OCI-LY7 (cell line): ENCODE results near the gene FLNB. TPM values are rescaled to one million over a fixed set of nuclear protein-coding genes. Genes with fewer than 3 reads are reported as not detected.

Experiments
- BruUV-seq: library from RNA; stranded (reverse); fragments of 400-500 nt; replicated peaks from 2 replicates; lab custom pipeline; 2021; lab: Mats Ljungman, UMichigan
- CTCF ChIA-PET: fragments of 300-600 bp; sonication (Branson Sonifier 250); formaldehyde crosslinking; loops from one replicate; lab custom pipeline; 2022; ENCODE audit warnings: antibody characterized with exemption; ENCODE audit not compliant: unreplicated experiment; lab: Charles Lee
- POLR2A ChIA-PET: fragments of 300-600 bp; sonication (Branson Sonifier 250); formaldehyde crosslinking; loops from one replicate; lab custom pipeline; 2022; ENCODE audit warnings: antibody characterized with exemption; lab: Charles Lee
- DNase-seq: peaks from one replicate; pipeline ENCODE4 v3.0.0-alpha.2; 2015; ENCODE audit warnings: low spot score
- H2AFZ ChIP-seq: fragments of 200-600 bp; sonication (generic), shearing (Covaris generic); 2 replicates; pipeline ENCODE4 v1.6.1; 2014; ENCODE audit warnings: mild to moderate bottlenecking, antibody characterized with exemption, low read length, moderate library complexity
- H3K27ac ChIP-seq: fragments of 200-600 bp; sonication (generic); 2 replicates; pipeline ENCODE4 v1.5.1; 2014; ENCODE audit warnings: mixed run types, low read depth, mild to moderate bottlenecking, moderate library complexity, low read length, inconsistent platforms; ENCODE audit not compliant: poor library complexity, severe bottlenecking
- H3K36me3 ChIP-seq: fragments of 200-600 bp; sonication (generic); 2 replicates; pipeline ENCODE4 v1.6.1; 2014; ENCODE audit warnings: mild to moderate bottlenecking, antibody characterized with exemption, low read length, moderate library complexity, mixed read lengths; ENCODE audit not compliant: insufficient read depth
- H3K4me1 ChIP-seq: fragments of 200-600 bp; sonication (generic); 2 replicates; pipeline ENCODE4 v1.5.1; 2014; ENCODE audit warnings: mild to moderate bottlenecking, low read length; ENCODE audit not compliant: insufficient read depth, poor library complexity, severe bottlenecking
- H3K4me2 ChIP-seq: fragments of 200-600 bp; sonication (generic); 2 replicates; pipeline ENCODE4 v1.6.1; 2014; ENCODE audit warnings: mild to moderate bottlenecking, low read length
- H3K4me3 ChIP-seq: fragments of 200-600 bp; sonication (generic); 2 replicates; pipeline ENCODE4 v1.5.1; 2014; ENCODE audit warnings: mild to moderate bottlenecking, low read depth, low read length; ENCODE audit not compliant: poor library complexity, severe bottlenecking
- H3K79me2 ChIP-seq: fragments of 200-600 bp; sonication (generic); 2 replicates; pipeline ENCODE4 v1.6.1; 2016; ENCODE audit warnings: low read depth, mild to moderate bottlenecking, low read length, moderate library complexity, mixed read lengths; ENCODE audit not compliant: insufficient read depth
- H3K9me2 ChIP-seq: fragments of 200-600 bp; sonication (generic); 2 replicates; pipeline ENCODE4 v1.6.1; 2016; ENCODE audit warnings: mild to moderate bottlenecking, low read length, mixed read lengths; ENCODE audit not compliant: insufficient read depth
- H3K9me3 ChIP-seq: fragments of 200-600 bp; sonication (generic); 2 replicates; pipeline ENCODE4 v1.6.1; 2014; ENCODE audit warnings: mild to moderate bottlenecking, mixed run types, low read length, mixed read lengths
- H4K20me1 ChIP-seq: fragments of 200-600 bp; sonication (generic); 2 replicates; pipeline ENCODE4 v1.6.1; 2014; ENCODE audit warnings: mild to moderate bottlenecking, antibody characterized with exemption, low read length, moderate library complexity, mixed read lengths; ENCODE audit not compliant: insufficient read depth
- CTCF ChIP-seq: fragments of 200-600 bp; sonication (generic); conservative IDR thresholded peaks from 2 replicates; pipeline ENCODE4 v1.5.1; 2014; ENCODE audit warnings: mild to moderate bottlenecking, antibody characterized with exemption, low read length, moderate library complexity, mixed read lengths
- EZH2phosphoT487 ChIP-seq: fragments of 200-600 bp; sonication (generic); IDR thresholded peaks from 2 replicates; pipeline ENCODE4 v1.6.1; 2018; ENCODE audit warnings: low read depth, borderline replicate concordance, mild to moderate bottlenecking, mixed run types, antibody characterized with exemption, low read length, moderate library complexity, mixed read lengths
- intact Hi-C: fragments of 100-400 bp; cut with micrococcal nuclease; formaldehyde crosslinking; loops from one replicate; pipeline ENCODE4 v1.10.0; 2022; ENCODE audit not compliant: unreplicated experiment
- total RNA-seq, 2 experiments: library from RNA; depleted of rRNA in 1 of 2; stranded (reverse); fragments of >200 nt in 1 of 2; shearing (Covaris generic) in 1 of 2; gene quantifications; 2 replicates each; pipeline ENCODE4 v1.2.3, GENCODE V29; 2014 to 2022

Gene FLNB
- total RNA-seq, 2 experiments from 2014 or later = 29.9 to 39.1 TPM

DNA sequence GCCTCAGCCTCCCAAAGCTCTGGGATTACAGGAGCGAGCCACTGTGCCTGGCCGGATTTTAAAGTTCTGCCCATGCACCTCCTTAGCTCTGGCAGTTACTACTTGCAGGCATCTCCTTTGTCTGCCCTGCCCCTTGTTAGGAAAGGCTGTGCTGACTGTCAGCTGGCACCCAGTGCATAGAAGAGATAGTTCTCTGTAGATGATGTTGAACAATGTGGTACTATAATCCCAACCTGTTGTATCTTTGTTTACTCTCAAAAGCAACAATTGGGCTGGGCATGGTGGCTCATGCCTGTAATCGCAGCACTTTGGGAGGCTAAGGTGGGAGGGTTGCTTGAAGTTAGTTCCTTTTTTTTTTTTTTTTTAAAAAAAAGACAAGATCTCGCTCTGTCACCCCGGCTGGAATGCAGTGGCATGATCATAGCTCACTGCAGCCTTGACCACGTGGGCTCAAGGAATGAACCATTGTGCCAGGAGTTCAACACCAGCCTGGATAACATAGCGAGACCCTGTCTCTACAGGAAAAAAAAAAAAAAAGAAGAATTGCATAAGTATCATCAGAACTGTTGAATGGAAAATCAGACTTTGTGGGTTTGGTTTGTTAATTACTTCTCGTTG lies 30.6 kb downstream of the FLNB start:
- Histone ChIP-seq H2AFZ (no peak overlapping the region), H3K9me3 (no peaks in the 10 kb centered on the region), H3K9me2 (no peaks in the 10 kb centered on the region), H3K4me3 (no peak overlapping the region), H3K79me2 (no peaks in the 10 kb centered on the region), H4K20me1 (no peaks in the 10 kb centered on the region), H3K4me2 (no peak overlapping the region), H3K36me3 (no peaks in the 10 kb centered on the region), H3K4me1 (peaks cover 4% of the 10 kb centered on the region), H3K27ac (no peak overlapping the region)
- POLR2A ChIA-PET = interaction anchor here (0.6 to 0.7 kb wide), 3 partner anchors 85 to 1080 kb away, joined by 3 to 6 read pairs (median 4); no protein-coding TSS in a partner anchor
- BruUV-seq = no TSS peak
- intact Hi-C loops = no loop called here
- TF ChIP-seq CTCF (no peak), EZH2phosphoT487 (no peak)
- no peak for DNase-seq
- CTCF ChIA-PET = no interaction called here

DNA sequence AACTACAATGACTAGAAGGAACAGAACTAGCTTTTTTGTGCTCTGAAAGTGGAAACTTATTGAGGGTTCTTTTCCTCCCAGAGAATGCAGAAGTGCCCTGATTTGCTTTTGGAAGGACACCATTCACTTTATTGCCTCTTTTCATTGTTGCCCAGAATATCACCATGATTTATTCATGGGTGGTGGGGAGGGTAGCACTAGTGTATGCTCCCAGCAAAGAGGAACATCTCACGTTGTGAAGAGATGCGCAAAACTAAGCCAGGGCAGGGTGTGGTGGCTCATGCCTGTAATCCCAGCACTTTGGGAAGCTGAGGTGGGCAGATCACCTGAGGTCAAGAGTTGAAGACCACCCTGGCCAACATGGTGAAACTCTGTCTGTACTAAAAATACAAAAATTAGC lies 31.4 kb downstream of the FLNB start:
- H3K27ac ChIP-seq = no peak overlapping the region
- no peaks in the 10 kb centered on the region for H4K20me1 ChIP-seq
- H3K4me2 ChIP-seq = no peak overlapping the region
- no peaks in the 10 kb centered on the region for H3K9me2 ChIP-seq
- H3K79me2 ChIP-seq = no peaks in the 10 kb centered on the region
- intact Hi-C loops = no loop called here
- no TSS peak for BruUV-seq
- no peak for DNase-seq
- no peak for TF ChIP-seq EZH2phosphoT487
- TF ChIP-seq CTCF = no peak
- no peaks in the 10 kb centered on the region for H3K9me3 ChIP-seq
- H3K4me3 ChIP-seq = no peak overlapping the region
- no peak overlapping the region for H2AFZ ChIP-seq
- H3K36me3 ChIP-seq = no peaks in the 10 kb centered on the region
- ChIA-PET CTCF (interaction anchor here (0.6 kb wide), 1 partner anchor 87 kb away, joined by 3 read pairs; no protein-coding TSS in a partner anchor), POLR2A (interaction anchor here (0.6 to 0.7 kb wide), 3 partner anchors 84 to 1081 kb away, joined by 3 to 6 read pairs (median 4); no protein-coding TSS in a partner anchor)
- peaks cover 4% of the 10 kb centered on the region for H3K4me1 ChIP-seq

DNA sequence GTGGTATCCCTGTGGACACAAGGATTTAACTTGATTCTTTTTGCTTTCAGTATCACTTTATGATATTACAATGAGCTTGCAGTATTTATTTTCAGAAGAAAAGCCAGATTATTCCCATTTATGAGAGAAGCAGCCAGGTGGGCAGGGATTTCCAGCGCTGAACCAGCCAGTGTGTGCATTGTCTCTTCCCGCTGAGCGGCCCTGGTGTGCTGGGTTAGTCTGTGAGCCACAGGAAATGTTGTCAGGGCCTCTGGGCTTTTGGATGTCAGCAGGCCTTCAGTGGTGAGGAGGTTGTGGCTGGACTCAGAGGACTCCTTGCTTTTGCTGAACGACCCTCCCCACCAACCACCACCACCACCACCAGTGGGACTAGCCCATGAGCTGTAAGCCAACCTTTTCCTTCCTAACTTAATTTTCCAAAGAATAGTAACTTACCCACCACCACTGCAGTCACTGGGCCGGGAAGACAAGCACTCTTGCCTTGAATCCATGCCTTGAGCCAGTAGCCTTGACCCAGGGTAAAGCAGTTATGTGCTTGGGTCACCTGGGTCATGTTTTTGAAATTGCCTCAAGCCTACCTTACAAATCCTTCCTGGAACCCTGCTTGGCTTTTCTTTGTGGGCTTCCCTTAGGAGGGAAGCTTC lies 33.1 kb downstream of the FLNB start:
- ChIA-PET CTCF (no interaction called here), POLR2A (interaction anchor here (0.6 to 1.0 kb wide), 3 partner anchors 8 to 233 kb away, joined by 3 read pairs; no protein-coding TSS in a partner anchor)
- Histone ChIP-seq H2AFZ (no peak overlapping the region), H3K4me2 (no peak overlapping the region), H3K27ac (no peak overlapping the region), H3K36me3 (no peaks in the 10 kb centered on the region), H3K9me2 (no peaks in the 10 kb centered on the region), H3K4me3 (no peak overlapping the region), H3K79me2 (no peaks in the 10 kb centered on the region), H4K20me1 (no peaks in the 10 kb centered on the region), H3K4me1 (peaks cover 4% of the 10 kb centered on the region), H3K9me3 (no peaks in the 10 kb centered on the region)
- DNase-seq = no peak
- no TSS peak for BruUV-seq
- intact Hi-C loops = no loop called here
- no peak for TF ChIP-seq CTCF
- no peak for TF ChIP-seq EZH2phosphoT487
